Common myeloid progenitor, CD34-positive (primary cell): ENCODE results near the gene SLC17A7.
"Not testable (repeated sequence)": the region's sequence is repeated elsewhere in the genome, so short reads cannot be mapped to it uniquely, and the experiment has no call there.

ENCODE experiments used
- CTCF ChIA-PET: fragments of 350-600 bp; sonication (Branson Sonifier 250); formaldehyde crosslinking; loops from one replicate; lab custom pipeline; 2021; ENCODE audit warnings: antibody characterized with exemption; lab: Charles Lee
- POLR2A ChIA-PET: fragments of 350-600 bp; sonication (Branson Sonifier 250); formaldehyde crosslinking; loops from one replicate; lab custom pipeline; 2021; ENCODE audit warnings: antibody characterized with exemption; lab: Charles Lee
- DNase-seq, 3 donors: peaks; one replicate each; pipeline versions ENCODE4 v3.0.0 to v3.0.0-alpha.2; 2013
- H3K27ac ChIP-seq, 2 experiments: 1 replicate in 1 of 2; 2 replicates in 1 of 2; pipeline ENCODE4 v1.7.0; 2013; ENCODE audit warnings: inconsistent platforms in 2 of 2, low read length in 2 of 2, mild to moderate bottlenecking in 2 of 2, low read depth in 1 of 2, moderate library complexity in 1 of 2; ENCODE audit not compliant: severe bottlenecking in 2 of 2, insufficient read depth in 1 of 2, poor library complexity in 1 of 2
- H3K27me3 ChIP-seq, 5 experiments: replicated peaks in 2 of 5; 1 replicate in 3 of 5; 2 replicates in 2 of 5; pipeline versions ENCODE4 v1.6.1 to v1.7.0; 2013; ENCODE audit warnings: low read length in 4 of 5, mild to moderate bottlenecking in 2 of 5, moderate library complexity in 2 of 5, inconsistent platforms in 1 of 5; ENCODE audit not compliant: insufficient read depth in 5 of 5, control insufficient read depth in 4 of 5
- H3K36me3 ChIP-seq, 4 experiments: 1 replicate in 2 of 4; 2 replicates in 2 of 4; pipeline versions ENCODE4 v1.6.1 to v1.7.0; 2013; ENCODE audit warnings: low read length in 3 of 4, control low read depth in 1 of 4, mild to moderate bottlenecking in 1 of 4; ENCODE audit not compliant: control insufficient read depth in 4 of 4, insufficient read depth in 4 of 4
- H3K4me1 ChIP-seq, 4 experiments: 1 replicate in 3 of 4; 2 replicates in 1 of 4; pipeline versions ENCODE4 v1.6.1 to v1.7.1; 2013; ENCODE audit warnings: low read length in 3 of 4, mild to moderate bottlenecking in 3 of 4, control low read depth in 1 of 4, inconsistent platforms in 1 of 4, moderate library complexity in 1 of 4; ENCODE audit not compliant: control insufficient read depth in 4 of 4, insufficient read depth in 4 of 4; ENCODE audit errors: control extremely low read depth in 1 of 4
- H3K4me3 ChIP-seq, 7 experiments: 1 replicate in 4 of 7; 2 replicates in 3 of 7; pipeline versions ENCODE4 v1.5.1 to v1.7.0; 2013; ENCODE audit warnings: mild to moderate bottlenecking in 7 of 7, low read length in 6 of 7, moderate library complexity in 6 of 7, inconsistent platforms in 2 of 7, low read depth in 2 of 7, control low read depth in 1 of 7; ENCODE audit not compliant: insufficient read depth in 4 of 7, control insufficient read depth in 1 of 7; ENCODE audit errors: extremely low read depth in 1 of 7
- H3K9me3 ChIP-seq, 5 experiments: 1 replicate in 4 of 5; 2 replicates in 1 of 5; pipeline versions ENCODE4 v1.6.1 to v1.7.1; 2013; ENCODE audit warnings: low read length in 4 of 5, mild to moderate bottlenecking in 2 of 5, inconsistent platforms in 1 of 5, low read depth in 1 of 5, moderate library complexity in 1 of 5; ENCODE audit not compliant: control insufficient read depth in 4 of 5, insufficient read depth in 2 of 5; ENCODE audit errors: control extremely low read depth in 1 of 5
- WGBS: methylation state at CpG from one replicate; pipeline ENCODE4 v1.1.5; 2013; ENCODE audit not compliant: insufficient coverage; 5-methylcytosine and 5-hydroxymethylcytosine counted together

Gene SLC17A7

DNA sequence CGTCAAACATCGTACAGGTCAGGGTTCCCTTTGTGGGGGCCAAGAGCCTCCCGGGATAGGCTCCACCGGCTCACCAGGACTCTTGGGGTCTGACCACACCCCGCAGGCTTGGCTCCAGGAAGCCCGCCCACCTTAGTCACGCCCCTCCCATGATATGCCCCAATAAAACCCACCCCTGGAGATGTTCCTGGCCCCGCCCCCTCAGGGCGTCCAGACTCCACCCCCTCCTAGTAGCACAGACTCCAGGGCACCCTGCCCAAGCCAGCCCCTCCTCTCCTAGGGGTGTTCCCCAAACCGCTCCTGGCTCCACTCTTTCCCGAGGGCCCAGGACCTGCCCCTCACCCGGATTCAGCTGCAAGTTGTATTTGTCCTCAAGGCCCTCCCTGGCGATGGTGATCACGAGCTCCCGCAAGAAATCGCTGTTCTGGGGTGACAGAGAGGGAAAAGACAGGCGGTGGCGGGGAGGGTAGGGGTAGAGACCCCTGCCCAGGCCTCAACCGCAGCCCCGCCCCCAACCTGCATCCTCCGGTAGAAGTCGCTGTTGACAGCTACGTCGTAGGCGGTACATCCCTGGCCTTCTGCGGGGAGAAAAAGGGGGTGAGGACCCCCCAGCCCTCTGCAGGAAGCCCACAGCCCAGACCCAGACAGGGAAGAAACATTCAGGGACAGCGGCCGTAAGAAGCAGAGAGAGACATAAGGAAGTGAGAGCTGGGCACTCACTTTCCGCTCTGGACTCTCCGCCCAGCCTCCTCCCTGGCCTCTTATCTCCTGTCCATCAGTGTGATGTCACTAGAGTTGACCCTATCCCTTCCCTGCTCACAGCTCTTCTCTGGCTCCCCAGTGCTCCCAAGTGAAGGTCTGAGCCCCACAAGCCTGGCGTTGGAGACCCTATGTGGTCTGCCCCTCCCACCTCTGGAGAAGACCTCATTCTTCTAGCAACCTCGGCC, 6.4 kb upstream of the SLC17A7 start:
- Histone ChIP-seq H3K27ac (no peak overlapping the region), H3K4me3 (no peak overlapping the region), H3K36me3 (peaks cover 0 to 39% (median 23%) of the 10 kb centered on the region in 4 experiments), H3K4me1 (peaks cover 0 to 26% (median 20%) of the 10 kb centered on the region in 4 experiments), H3K27me3 (no peaks in the 10 kb centered on the region), H3K9me3 (no peaks in the 10 kb centered on the region)
- WGBS, result 94% methylated on average over 30 of the region's 32 CpGs
- CTCF ChIA-PET, result interaction anchor here (1.0 to 1.7 kb wide), 5 partner anchors 11 to 26 kb away, joined by 3 to 5 read pairs (median 4); no protein-coding TSS in a partner anchor
- POLR2A ChIA-PET, result no interaction called here
- DNase-seq, result no peak

DNA sequence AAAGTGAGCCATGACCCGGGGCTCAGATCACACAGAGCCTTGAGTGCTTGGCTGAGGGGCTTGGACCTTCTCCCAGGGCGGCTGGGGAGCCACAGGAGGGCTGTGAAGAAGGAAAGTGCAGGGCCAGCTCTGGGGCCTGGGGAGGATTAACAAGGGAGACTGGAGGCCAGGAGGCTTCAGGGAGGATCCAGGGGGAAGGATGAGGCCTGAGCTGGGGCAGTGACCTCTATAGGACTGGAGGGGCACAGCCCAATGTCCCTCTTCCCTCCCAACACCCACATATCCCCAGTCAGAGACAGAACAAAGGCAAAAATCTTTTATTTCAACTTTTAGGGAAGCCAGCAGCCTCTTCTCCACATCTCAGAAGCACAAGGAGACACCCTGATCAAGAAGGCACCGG, 4.7 kb upstream of the SLC17A7 start:
- ChIA-PET POLR2A (no interaction called here), CTCF (interaction anchor here (1.0 to 2.7 kb wide), 5 partner anchors 25 to 145 kb away, joined by 3 to 20 read pairs (median 5); no protein-coding TSS in a partner anchor)
- Histone ChIP-seq H3K4me3 (no peak overlapping the region), H3K36me3 (peaks cover 0 to 39% (median 23%) of the 10 kb centered on the region in 4 experiments), H3K4me1 (peaks cover 0 to 30% (median 22%) of the 10 kb centered on the region in 4 experiments), H3K9me3 (no peaks in the 10 kb centered on the region), H3K27ac (no peak overlapping the region), H3K27me3 (peaks cover 0 to 16% (median 8%) of the 10 kb centered on the region in 5 experiments)
- WGBS, result 67% methylated on average over 2 of the region's 3 CpGs
- no peak for DNase-seq

DNA sequence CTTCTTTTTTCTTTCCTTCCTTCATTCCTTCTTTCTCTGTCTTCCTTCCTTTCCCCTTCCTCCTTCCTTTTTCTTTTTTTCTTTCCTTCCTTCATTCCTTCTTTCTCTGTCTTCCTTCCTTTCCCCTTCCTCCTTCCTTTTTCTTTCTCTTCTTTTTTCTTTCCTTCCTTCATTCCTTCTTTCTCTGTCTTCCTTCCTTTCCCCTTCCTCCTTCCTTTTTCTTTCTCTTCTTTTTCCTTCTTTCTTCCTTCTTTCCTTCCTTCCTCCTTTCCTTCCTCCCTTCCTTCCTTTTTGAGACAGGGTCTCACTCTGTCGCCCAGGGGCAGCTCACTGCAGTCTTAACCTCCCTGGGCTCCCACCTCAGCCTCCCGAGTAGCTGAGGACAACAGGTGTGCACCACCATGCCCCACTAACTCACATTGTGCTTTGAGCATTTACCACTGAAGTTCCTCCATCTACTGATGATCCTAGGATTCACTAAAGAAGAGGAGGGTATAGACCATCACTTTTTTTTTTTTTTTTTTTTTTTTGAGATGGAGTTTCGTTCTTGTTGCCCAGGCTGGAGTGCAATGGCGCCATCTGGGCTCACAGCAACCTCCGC, 2.9 kb upstream of the SLC17A7 start:
- DNase-seq, POLR2A ChIA-PET, H3K9me3 ChIP-seq, H3K27ac ChIP-seq: not testable (repeated sequence)
- peaks cover 0 to 22% (median 15%) of the 10 kb centered on the region in 4 experiments for H3K4me1 ChIP-seq
- peaks cover 0 to 34% (median 21%) of the 10 kb centered on the region in 5 experiments for H3K27me3 ChIP-seq
- WGBS, result 85% methylated on average over 3 of the region's 5 CpGs
- CTCF ChIA-PET, result interaction anchor here (0.7 to 2.7 kb wide), 5 partner anchors 8 to 63 kb away, joined by 3 to 20 read pairs (median 5); no protein-coding TSS in a partner anchor
- H3K36me3 ChIP-seq, result peaks cover 0 to 28% (median 19%) of the 10 kb centered on the region in 4 experiments
- peak overlapping the region in 2 of 7 experiments; percentile 70 to 79 for H3K4me3 ChIP-seq

DNA sequence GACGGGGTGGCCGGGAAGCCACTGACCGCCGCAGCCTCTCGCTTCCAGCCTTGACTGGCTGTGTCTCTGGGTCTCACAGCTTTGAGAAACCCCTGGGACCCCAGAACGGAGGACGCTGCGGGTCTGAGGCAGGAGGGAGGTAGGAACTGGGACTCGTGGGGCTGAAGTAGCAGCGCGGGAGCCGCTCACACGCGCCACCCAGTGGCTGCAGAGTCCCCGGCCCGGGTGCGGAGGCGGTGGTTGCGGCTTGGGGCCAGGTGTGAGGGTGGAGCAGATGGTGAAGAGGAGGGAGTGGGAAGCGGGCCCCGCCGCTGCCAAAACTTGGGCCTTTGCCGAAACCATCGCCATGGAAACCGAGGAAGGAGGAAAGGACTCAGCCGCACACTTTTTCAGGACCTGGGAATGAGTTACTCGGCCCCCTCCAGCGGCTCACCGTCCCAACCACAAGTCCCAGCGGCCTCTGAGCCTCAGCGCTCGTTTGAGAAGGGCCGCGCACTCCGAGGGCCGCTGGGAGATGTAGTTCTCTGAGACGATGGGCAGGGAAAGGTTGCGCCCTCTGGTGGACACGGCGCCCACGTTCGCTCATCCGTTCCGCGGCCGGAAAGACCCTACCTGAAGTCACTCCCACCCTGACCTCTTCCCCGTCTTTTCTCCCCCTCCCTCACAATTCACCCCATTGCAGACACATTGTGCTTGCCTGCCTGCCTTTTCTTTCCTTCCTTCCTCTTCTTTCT, 2.2 kb upstream of the SLC17A7 start:
- peak; percentile 94 to 95 (median 95) for DNase-seq
- CTCF ChIA-PET, result interaction anchor here (0.7 to 2.7 kb wide), 3 partner anchors 14 to 50 kb away, joined by 4 to 20 read pairs (median 9); no protein-coding TSS in a partner anchor
- no peak overlapping the region for H3K27ac ChIP-seq
- H3K9me3 ChIP-seq, result no peaks in the 10 kb centered on the region
- WGBS, result under 1% methylated on average over 44 of the region's 47 CpGs
- H3K27me3 ChIP-seq, result peaks cover 2 to 40% (median 28%) of the 10 kb centered on the region in 5 experiments
- peak overlapping the region; percentile 43 to 79 (median 69) for H3K4me3 ChIP-seq
- H3K4me1 ChIP-seq, result peaks cover 0 to 22% (median 15%) of the 10 kb centered on the region in 4 experiments
- H3K36me3 ChIP-seq, result peaks cover 0 to 24% (median 14%) of the 10 kb centered on the region in 4 experiments
- POLR2A ChIA-PET, result no interaction called here

DNA sequence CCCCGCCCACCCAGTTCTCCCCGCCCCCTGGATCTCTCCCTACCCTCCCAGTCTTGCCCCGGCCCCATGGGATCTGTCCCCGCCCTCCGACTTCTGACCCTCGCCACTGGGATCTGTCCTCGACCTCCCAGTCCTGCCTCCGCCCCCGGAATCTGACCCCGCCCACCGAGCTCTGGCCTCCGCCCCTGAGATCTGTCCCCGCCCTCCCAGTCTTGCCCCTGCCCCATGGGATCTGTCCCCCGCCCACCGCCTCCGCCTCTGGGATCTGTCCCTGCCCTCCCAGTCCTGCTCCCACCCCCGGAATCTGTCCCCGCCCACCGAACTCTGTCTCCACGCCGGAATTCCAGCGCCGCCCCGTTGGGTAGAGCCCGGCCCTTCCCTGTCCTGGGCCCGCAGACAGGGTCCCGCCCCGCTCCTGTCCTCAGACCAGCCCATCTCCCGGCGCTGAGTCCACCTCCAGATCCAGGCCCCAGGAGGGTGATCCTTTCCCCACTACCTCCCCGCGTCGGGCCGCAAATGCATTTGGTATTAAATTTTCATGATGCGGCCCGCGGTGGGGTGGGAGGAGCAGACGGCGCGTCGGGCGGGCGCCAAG, 1.5 kb upstream of the SLC17A7 start:
- WGBS, result 0% methylated on average over 25 of the region's 43 CpGs
- CTCF ChIA-PET, result interaction anchor here (0.7 to 2.2 kb wide), 3 partner anchors 13 to 142 kb away, joined by 3 to 9 read pairs (median 4); no protein-coding TSS in a partner anchor
- Histone ChIP-seq H3K36me3 (peaks cover 0 to 17% (median 10%) of the 10 kb centered on the region in 4 experiments), H3K27ac (no peak overlapping the region), H3K27me3 (peaks cover 2 to 47% (median 34%) of the 10 kb centered on the region in 5 experiments), H3K9me3 (no peaks in the 10 kb centered on the region), H3K4me1 (peaks cover 0 to 22% (median 15%) of the 10 kb centered on the region in 4 experiments), H3K4me3 (peak overlapping the region; percentile 43 to 79 (median 69))
- no peak for DNase-seq
- POLR2A ChIA-PET, result no interaction called here

DNA sequence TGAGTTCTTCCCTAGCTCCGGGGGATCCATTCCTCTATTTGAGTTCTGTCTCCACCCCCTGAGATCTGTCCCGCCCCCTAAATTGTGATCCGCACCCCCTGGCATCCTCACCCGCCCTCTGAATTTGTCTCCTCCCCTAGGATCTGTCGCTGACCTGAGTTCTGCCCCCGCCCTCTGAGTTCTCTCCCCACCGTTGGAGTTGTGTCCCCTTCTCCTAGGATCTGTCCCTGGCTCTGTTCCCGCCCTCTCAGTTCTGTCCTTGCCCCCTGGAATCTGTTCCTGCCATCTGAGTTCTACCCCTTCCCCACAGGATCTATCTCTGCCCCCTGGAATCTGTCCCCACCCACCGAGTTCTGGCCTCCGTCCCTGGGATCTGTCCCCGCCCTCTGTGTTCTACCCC, 1.0 kb upstream of the SLC17A7 start:
- peaks cover 2 to 52% (median 36%) of the 10 kb centered on the region in 5 experiments for H3K27me3 ChIP-seq

More for the DNA sequence above, 1.0 kb upstream of the SLC17A7 start:
- no peak for DNase-seq
- Histone ChIP-seq H3K4me1 (peaks cover 0 to 22% (median 15%) of the 10 kb centered on the region in 4 experiments), H3K9me3 (no peaks in the 10 kb centered on the region), H3K4me3 (peak overlapping the region in 3 of 7 experiments; percentile 3 to 79 (median 79)), H3K27ac (no peak overlapping the region), H3K36me3 (peaks cover 0 to 14% (median 8%) of the 10 kb centered on the region in 4 experiments)
- ChIA-PET POLR2A (no interaction called here), CTCF (interaction anchor here (1.0 to 2.2 kb wide), 3 partner anchors 32 to 141 kb away, joined by 3 to 9 read pairs (median 4); no protein-coding TSS in a partner anchor)
- WGBS, result 10% methylated on average over 11 of the region's 11 CpGs
